Activated CD4-positive, alpha-beta memory T cell treated with anti-CD3 and anti-CD28 coated beads for 36 hours (primary cell): ENCODE data around the gene ATXN10. TPM values are rescaled to one million over a fixed set of nuclear protein-coding genes. Genes with fewer than 3 reads are reported as not detected.

ENCODE experiments used
- CTCF ChIA-PET: fragments of 350-600 bp; sonication (Branson Sonifier 250); formaldehyde crosslinking; loops from one replicate; lab custom pipeline; 2021; ENCODE audit warnings: antibody characterized with exemption, inconsistent platforms; lab: Charles Lee
- POLR2A ChIA-PET: fragments of 350-600 bp; sonication (Branson Sonifier 250); formaldehyde crosslinking; loops from one replicate; lab custom pipeline; 2021; ENCODE audit warnings: antibody characterized with exemption; lab: Charles Lee
- DNase-seq: peaks from one replicate; pipeline ENCODE4 v3.0.0-alpha.2; 2020
- H3K27ac Mint-ChIP-seq: one replicate; pipeline ENCODE4 v1.8.0; 2021; ENCODE audit warnings: mixed read lengths
- H3K27me3 Mint-ChIP-seq: one replicate; pipeline ENCODE4 v1.8.0; 2021; ENCODE audit warnings: mixed read lengths
- H3K36me3 Mint-ChIP-seq: one replicate; pipeline ENCODE4 v1.8.0; 2021; ENCODE audit warnings: mixed read lengths
- H3K4me1 Mint-ChIP-seq: one replicate; pipeline ENCODE4 v1.8.0; 2021; ENCODE audit warnings: low read depth, mixed read lengths
- H3K4me3 Mint-ChIP-seq: one replicate; pipeline ENCODE4 v1.8.0; 2021; ENCODE audit warnings: mild to moderate bottlenecking, mixed read lengths
- H3K9me3 Mint-ChIP-seq: one replicate; pipeline ENCODE4 v1.8.0; 2021; ENCODE audit warnings: mixed read lengths
- intact Hi-C: fragments of 100-400 bp; cut with micrococcal nuclease; formaldehyde crosslinking; loops from one replicate; pipeline ENCODE4 v1.15.1; 2023
- total RNA-seq, 2 experiments: library from RNA; stranded (reverse); gene quantifications; one replicate each; pipeline ENCODE4 v1.2.3, GENCODE V29; 2021

The ATXN10 gene
- total RNA-seq, 2 experiments from 2014 or later, result 88.6 to 89.9 TPM

DNA sequence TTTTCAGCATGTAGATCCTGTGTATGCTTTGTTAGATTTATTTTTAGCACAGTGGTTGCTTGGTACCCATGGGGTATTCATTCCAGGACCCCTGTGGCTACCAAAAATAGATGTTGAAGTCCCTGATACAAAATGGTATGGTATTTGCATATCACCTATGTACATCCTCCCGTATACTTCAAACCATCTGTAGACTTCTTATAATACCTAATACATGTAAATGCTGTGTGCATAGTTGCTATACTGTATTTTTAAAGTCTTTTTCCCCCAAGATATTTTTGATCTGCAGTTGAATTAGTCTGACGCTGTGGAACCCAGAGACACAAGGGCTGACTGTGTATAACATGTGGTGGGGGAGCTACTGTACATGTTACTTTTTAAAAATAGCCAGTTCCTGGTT lies 101.1 kb downstream of the ATXN10 start:
- Mint-ChIP-seq H3K36me3 (peaks cover 19% of the 10 kb centered on the region), H3K9me3 (peaks cover 3% of the 10 kb centered on the region), H3K4me1 (peaks cover 8% of the 10 kb centered on the region), H3K4me3 (no peak overlapping the region), H3K27ac (no peak overlapping the region), H3K27me3 (no peaks in the 10 kb centered on the region)
- ChIA-PET POLR2A (no interaction called here), CTCF (no interaction called here)
- intact Hi-C loops, result no loop called here
- no peak for DNase-seq

DNA sequence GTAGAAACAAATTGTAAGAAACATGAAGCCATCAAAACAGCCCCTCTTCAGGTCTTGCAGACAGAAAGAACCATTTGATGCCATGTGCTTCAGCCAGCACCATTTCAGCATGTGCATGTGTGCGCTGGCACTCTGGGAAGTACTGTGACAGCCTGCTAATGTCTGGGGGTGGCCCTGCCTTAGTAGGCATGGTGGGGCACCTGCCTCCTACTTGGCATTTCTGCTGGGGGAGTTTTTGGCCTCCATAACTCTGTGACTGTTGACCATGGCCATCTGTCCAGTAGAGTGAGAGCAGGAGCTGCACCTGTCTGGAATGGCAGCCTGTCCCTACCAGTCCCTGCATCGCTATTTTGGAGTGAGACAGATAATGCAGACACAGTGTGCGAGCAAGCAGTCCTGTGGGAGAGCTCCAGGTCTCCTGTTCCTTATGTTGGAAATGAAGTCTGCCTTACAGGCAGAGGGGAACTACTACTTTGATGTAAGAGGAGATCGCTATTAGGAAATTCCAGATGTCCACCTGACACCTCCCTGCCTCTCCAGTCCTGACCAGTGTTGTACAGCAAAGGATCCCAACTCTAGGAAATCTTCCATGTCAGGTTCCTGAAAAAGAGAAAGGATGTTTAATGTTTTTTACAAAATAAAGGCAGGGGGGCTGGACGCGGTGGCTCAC lies 102.5 kb downstream of the ATXN10 start:
- Mint-ChIP-seq H3K9me3 (peaks cover 3% of the 10 kb centered on the region), H3K27ac (no peak overlapping the region), H3K36me3 (peaks cover 15% of the 10 kb centered on the region), H3K27me3 (no peaks in the 10 kb centered on the region), H3K4me3 (no peak overlapping the region), H3K4me1 (peaks cover 8% of the 10 kb centered on the region)
- no peak for DNase-seq
- intact Hi-C loops, result no loop called here
- CTCF ChIA-PET, result no interaction called here
- POLR2A ChIA-PET, result no interaction called here

DNA sequence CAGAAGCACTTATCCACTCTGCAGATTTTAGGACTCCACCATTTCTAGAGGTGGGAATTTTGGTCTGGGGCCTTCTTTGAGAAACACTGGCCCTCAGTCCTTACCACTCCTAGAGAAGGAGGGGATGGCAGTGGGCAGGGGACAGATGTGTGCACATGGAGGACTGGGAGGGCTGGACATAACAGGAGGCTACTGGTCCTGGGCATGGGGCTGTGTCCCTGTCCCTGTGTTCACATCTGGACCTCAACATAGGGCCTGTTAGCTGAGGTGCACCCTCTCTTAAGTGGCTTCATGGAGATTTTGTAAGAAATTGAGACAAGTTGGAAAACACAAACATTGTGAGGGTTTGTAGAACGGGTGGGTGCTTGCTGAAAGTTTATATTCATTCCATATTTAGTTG lies 103.4 kb downstream of the ATXN10 start:
- H3K4me1 Mint-ChIP-seq, result peaks cover 8% of the 10 kb centered on the region
- DNase-seq, result no peak
- intact Hi-C loops, result no loop called here
- POLR2A ChIA-PET, result no interaction called here
- no peak overlapping the region for H3K4me3 Mint-ChIP-seq
- no peaks in the 10 kb centered on the region for H3K27me3 Mint-ChIP-seq
- peaks cover 11% of the 10 kb centered on the region for H3K36me3 Mint-ChIP-seq
- CTCF ChIA-PET, result no interaction called here
- peaks cover 3% of the 10 kb centered on the region for H3K9me3 Mint-ChIP-seq
- no peak overlapping the region for H3K27ac Mint-ChIP-seq

DNA sequence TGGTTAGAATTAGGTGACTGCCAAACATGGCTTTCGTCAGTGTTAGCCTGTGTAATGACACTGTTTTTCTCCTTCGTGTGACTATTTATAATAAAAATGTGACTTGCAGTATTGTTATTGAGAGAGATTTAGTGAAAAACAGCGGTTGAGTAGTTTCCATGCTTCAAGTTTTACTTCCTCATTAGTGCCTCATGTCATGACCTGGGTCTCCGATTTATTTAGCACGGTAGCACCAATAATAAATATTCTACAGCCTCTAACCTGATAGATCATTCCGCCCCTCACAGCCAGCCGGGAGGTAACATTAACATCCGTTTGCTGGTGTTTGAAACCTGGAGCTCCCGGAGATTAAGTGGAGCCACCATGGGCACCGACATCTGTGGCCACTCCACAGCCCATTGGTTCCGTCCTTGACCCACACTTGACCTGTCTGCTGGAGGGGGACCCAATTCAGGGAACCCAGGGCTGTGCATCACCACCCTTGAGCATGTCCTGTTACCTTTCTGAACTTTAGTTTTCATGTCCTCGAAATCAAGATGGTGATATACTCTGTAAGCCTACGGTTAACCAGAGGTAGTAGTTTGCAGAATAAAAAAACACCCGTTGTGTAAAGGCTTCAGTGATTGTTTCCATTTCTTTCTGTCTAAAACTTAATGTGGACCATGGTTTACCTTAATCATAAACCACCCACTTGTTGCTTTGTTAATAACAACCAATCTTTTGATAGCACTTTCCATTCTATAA lies 104.1 kb downstream of the ATXN10 start:
- POLR2A ChIA-PET, result no interaction called here
- Mint-ChIP-seq H3K4me3 (no peak overlapping the region), H3K4me1 (peaks cover 8% of the 10 kb centered on the region), H3K27me3 (no peaks in the 10 kb centered on the region), H3K27ac (no peak overlapping the region), H3K36me3 (peaks cover 7% of the 10 kb centered on the region), H3K9me3 (no peaks in the 10 kb centered on the region)
- no peak for DNase-seq
- intact Hi-C loops, result no loop called here
- CTCF ChIA-PET, result no interaction called here

DNA sequence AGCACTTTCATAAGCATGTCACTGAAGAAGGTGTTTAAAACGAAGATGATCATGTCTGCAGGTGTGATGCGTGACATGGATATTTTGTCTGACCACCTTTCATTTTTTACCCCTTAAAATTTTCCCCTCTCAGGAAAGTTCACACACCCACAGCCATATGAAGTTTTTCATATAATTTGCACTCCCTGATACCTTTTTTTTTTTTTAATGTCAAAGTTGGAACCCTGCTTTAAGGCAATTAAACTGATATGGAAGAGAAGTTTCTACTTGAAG lies 104.6 kb downstream of the ATXN10 start:
- peaks cover 7% of the 10 kb centered on the region for H3K36me3 Mint-ChIP-seq
- no peaks in the 10 kb centered on the region for H3K9me3 Mint-ChIP-seq
- ChIA-PET CTCF (no interaction called here), POLR2A (no interaction called here)
- no peaks in the 10 kb centered on the region for H3K27me3 Mint-ChIP-seq
- intact Hi-C loops, result no loop called here
- no peak overlapping the region for H3K4me3 Mint-ChIP-seq
- H3K4me1 Mint-ChIP-seq, result peaks cover 8% of the 10 kb centered on the region
- DNase-seq, result no peak
- no peak overlapping the region for H3K27ac Mint-ChIP-seq

DNA sequence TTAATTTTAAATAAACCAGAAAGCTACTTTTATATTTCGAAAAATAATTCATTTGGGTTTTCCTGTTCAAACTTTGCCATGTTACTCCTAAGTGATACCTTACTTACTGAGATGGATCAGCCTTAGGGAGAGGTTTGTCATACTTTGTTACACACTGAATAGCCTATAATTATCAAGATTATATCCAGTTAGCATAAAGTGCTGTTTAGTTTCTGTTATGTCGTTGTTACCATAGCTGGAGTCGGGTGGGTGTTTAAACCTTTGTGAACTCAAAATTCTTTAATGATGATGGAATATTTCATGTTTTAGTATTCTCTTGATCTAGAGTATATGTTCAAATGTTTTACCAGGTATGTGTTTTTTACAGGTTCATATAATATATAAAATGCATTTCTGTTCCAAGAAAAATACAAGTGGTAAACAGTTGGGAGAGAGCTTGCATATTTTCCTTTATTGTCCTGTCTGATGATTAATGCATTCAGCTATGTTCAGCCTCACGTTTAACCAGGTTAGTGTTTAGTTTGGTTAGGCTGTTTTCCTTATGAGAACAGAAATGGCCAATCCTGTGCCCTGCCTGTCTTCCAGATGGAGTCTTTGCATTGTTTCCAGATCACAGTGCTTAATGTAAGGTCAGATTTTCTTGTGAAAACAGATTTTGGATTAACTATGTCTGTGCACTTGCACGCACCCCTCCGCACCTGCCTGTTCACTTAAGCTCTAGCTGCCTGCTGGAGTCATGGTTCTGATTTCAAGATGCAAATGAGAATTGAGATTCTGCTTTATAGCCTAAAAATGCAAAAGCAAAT lies 105.6 kb downstream of the ATXN10 start:
- Mint-ChIP-seq H3K36me3 (peaks cover 2% of the 10 kb centered on the region), H3K4me1 (peaks cover 3% of the 10 kb centered on the region), H3K27ac (no peak overlapping the region), H3K27me3 (no peaks in the 10 kb centered on the region), H3K4me3 (no peak overlapping the region), H3K9me3 (no peaks in the 10 kb centered on the region)
- CTCF ChIA-PET, result interaction anchor here (0.8 kb wide), 1 partner anchor 87 kb away, joined by 3 read pairs; no protein-coding TSS in a partner anchor
- POLR2A ChIA-PET, result no interaction called here
- DNase-seq, result no peak
- intact Hi-C loops, result no loop called here

DNA sequence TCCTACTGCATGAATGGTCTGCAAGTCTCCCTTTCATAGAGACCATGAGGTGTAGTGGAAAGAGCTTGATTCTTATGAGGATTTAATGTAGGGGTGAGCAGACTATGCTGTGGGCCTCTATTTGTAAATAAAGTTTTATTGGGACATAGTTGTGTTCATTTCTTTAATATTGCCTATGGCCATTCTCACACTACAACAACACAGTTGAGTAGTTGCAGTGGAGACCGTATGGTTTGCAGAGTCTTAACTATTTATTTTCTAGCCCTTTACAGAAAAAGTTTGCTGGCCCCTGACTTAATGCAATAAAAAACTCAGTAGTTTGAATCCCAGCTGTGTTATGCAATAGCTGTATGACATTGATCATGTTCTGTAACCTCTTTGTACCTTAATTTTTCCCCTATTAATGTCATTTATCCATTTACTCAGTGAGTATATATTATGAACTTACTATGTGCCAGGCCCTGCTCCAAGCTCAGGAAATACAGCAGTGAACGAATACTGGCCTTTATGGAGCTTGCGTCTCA lies 106.3 kb downstream of the ATXN10 start:
- POLR2A ChIA-PET, result no interaction called here
- no peaks in the 10 kb centered on the region for H3K36me3 Mint-ChIP-seq
- H3K9me3 Mint-ChIP-seq, result no peaks in the 10 kb centered on the region
- no peaks in the 10 kb centered on the region for H3K4me1 Mint-ChIP-seq
- H3K4me3 Mint-ChIP-seq, result no peak overlapping the region
- H3K27ac Mint-ChIP-seq, result no peak overlapping the region
- intact Hi-C loops, result no loop called here
- no peak for DNase-seq
- CTCF ChIA-PET, result no interaction called here
- H3K27me3 Mint-ChIP-seq, result no peaks in the 10 kb centered on the region

DNA sequence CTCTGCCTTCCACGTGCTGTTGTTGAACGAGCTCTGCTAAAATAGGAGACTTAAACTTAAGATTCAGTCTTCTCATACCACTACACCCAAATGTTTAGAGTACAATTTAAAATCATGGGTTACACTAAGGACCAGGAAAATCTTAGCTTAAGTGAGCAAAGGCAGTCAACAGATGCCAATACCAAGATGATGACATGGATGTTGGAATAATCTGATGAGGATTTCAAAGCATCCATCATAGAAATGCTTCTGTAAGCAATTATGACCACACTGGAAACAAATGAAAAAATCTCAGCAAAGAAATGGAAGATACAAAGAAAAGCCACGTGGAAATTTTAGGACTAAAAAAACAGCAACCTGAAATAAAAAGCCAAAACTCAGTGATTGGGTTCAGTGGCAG lies 109.8 kb downstream of the ATXN10 start:
- Mint-ChIP-seq H3K4me3 (no peak overlapping the region), H3K9me3 (no peaks in the 10 kb centered on the region), H3K27me3 (no peaks in the 10 kb centered on the region), H3K4me1 (no peaks in the 10 kb centered on the region), H3K27ac (no peak overlapping the region), H3K36me3 (no peaks in the 10 kb centered on the region)
- intact Hi-C loops, result no loop called here
- ChIA-PET POLR2A (interaction anchor here (1.1 kb wide), 1 partner anchor 9 kb away, joined by 3 read pairs; no protein-coding TSS in a partner anchor), CTCF (no interaction called here)
- DNase-seq, result no peak

DNA sequence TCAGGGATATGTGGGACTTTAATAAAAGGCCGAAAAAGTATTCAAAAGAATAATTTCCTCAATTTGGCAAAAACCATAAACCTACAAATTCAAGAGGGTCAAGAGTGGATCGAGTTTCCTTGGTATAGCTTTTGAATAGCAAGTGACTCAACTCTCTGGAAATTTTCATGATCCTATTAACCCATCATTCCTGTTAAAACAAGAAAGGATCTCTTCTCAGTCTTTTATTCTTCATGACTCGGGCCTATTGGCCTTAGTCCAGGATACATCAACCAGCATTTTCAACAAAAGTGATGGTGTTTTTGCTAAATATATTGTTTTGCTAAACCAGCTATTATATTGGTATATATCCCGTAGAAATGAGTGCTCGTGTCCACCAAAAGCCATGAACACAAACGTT lies 110.3 kb downstream of the ATXN10 start:
- Mint-ChIP-seq H3K4me1 (no peaks in the 10 kb centered on the region), H3K9me3 (no peaks in the 10 kb centered on the region), H3K36me3 (no peaks in the 10 kb centered on the region), H3K4me3 (no peak overlapping the region), H3K27me3 (no peaks in the 10 kb centered on the region), H3K27ac (no peak overlapping the region)
- DNase-seq, result no peak
- ChIA-PET POLR2A (no interaction called here), CTCF (no interaction called here)
- intact Hi-C loops, result no loop called here

DNA sequence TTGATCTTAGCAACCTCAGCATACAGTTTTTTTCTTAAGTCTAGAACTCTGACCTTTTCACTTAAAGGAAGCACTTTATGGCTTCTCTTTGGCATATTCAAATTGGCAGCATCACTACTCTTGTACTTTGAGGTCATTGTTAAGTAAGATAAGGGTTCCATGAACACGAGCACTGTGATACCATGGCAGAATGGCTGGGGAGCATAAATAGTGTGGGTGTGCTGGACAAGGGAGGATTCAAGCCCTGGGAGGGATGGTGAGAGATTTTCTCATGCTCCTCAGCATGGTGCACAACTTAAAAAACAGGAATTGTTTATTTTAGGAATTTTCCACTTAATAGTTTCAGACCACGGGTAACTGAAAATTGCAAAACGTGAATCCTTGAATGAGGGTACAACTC lies 111.4 kb downstream of the ATXN10 start:
- DNase-seq, result no peak
- H3K27ac Mint-ChIP-seq, result no peak overlapping the region
- CTCF ChIA-PET, result no interaction called here
- no peaks in the 10 kb centered on the region for H3K4me1 Mint-ChIP-seq
- peaks cover 1% of the 10 kb centered on the region for H3K36me3 Mint-ChIP-seq
- intact Hi-C loops, result no loop called here
- no peaks in the 10 kb centered on the region for H3K27me3 Mint-ChIP-seq
- no peak overlapping the region for H3K4me3 Mint-ChIP-seq
- POLR2A ChIA-PET, result no interaction called here
- no peaks in the 10 kb centered on the region for H3K9me3 Mint-ChIP-seq

DNA sequence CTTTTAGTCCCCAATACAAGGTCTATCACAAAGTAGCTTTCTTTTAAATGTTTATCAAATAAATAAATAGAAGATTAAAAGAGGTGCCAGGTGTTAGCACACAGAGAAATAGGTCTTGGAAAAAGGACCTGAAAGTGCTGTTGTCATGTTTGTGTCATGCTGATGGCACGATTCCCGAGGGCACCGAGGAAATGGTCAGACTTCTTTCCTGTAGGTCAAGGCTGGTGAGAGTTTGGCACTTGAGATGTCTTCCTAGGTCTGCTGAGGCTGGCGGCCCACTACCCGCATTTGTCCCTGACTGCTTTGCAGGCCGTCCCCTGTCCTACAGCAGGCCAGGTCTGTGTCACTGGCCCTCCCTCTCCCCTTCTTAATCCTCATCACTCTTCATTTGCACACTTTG lies 112.1 kb downstream of the ATXN10 start:
- Mint-ChIP-seq H3K4me3 (no peak overlapping the region), H3K4me1 (no peaks in the 10 kb centered on the region), H3K9me3 (no peaks in the 10 kb centered on the region), H3K27ac (no peak overlapping the region), H3K27me3 (no peaks in the 10 kb centered on the region), H3K36me3 (peaks cover 6% of the 10 kb centered on the region)
- intact Hi-C loops, result no loop called here
- ChIA-PET POLR2A (no interaction called here), CTCF (no interaction called here)
- no peak for DNase-seq
